Panc1 (cell line): ENCODE results near the gene NPHP4. TPM values are rescaled to one million over a fixed set of nuclear protein-coding genes. Genes with fewer than 3 reads are reported as not detected.

Experiments
- ATAC-seq: fragments of 200-7000 bp; cut with Tn5 transposase; 2 replicates; pipeline ENCODE4 v1.9.1; 2020; ENCODE audit warnings: mild to moderate bottlenecking, moderate library complexity
- BruUV-seq: library from RNA; stranded (reverse); fragments of 400-500 nt; replicated peaks from 2 replicates; lab custom pipeline; 2021; lab: Mats Ljungman, UMichigan
- CTCF ChIA-PET: fragments of 300-600 bp; sonication (Branson Sonifier 250); formaldehyde crosslinking; loops from one replicate; lab custom pipeline; 2022; ENCODE audit warnings: antibody characterized with exemption; lab: Charles Lee
- POLR2A ChIA-PET: fragments of 300-600 bp; sonication (Branson Sonifier 250); formaldehyde crosslinking; loops from one replicate; lab custom pipeline; 2022; ENCODE audit warnings: antibody characterized with exemption; lab: Charles Lee
- DNase-seq: peaks from one replicate; pipeline ENCODE4 v3.0.0-alpha.2; 2010; ENCODE audit warnings: low read depth, low spot score
- H3K27ac ChIP-seq: 2 replicates; pipeline ENCODE4 v1.5.1; 2011; ENCODE audit warnings: mild to moderate bottlenecking, low read length, inconsistent platforms
- H3K27me3 ChIP-seq: fragments of 200-500 bp; sonication (Bioruptor generic); 2 replicates; pipeline ENCODE4 v1.6.0; 2014; ENCODE audit warnings: low read length, inconsistent platforms; ENCODE audit not compliant: control insufficient read depth, insufficient read depth
- H3K36me3 ChIP-seq: fragments of 200-500 bp; sonication (Bioruptor generic); 2 replicates; pipeline ENCODE4 v1.5.1; 2014; ENCODE audit warnings: inconsistent platforms, mild to moderate bottlenecking, low read length, moderate library complexity; ENCODE audit not compliant: control insufficient read depth, insufficient read depth
- H3K4me1 ChIP-seq: 2 replicates; pipeline ENCODE4 v1.5.1; 2011; ENCODE audit warnings: inconsistent platforms, mild to moderate bottlenecking, low read length, moderate library complexity; ENCODE audit not compliant: control insufficient read depth, insufficient read depth
- H3K4me3 ChIP-seq, 2 experiments: 2 replicates each; pipeline ENCODE4 v1.5.1; 2011 to 2012; ENCODE audit warnings: low read depth in 2 of 2, low read length in 2 of 2, mild to moderate bottlenecking in 2 of 2, inconsistent platforms in 1 of 2, moderate library complexity in 1 of 2
- H3K9me3 ChIP-seq: fragments of 200-500 bp; sonication (Bioruptor generic); 2 replicates; pipeline ENCODE4 v1.5.1; 2014; ENCODE audit warnings: low read depth, mild to moderate bottlenecking, inconsistent platforms, low read length, moderate library complexity; ENCODE audit not compliant: control insufficient read depth, insufficient read depth
- CTCF ChIP-seq: fragments of 450-650 bp; IDR thresholded peaks from 2 replicates; pipeline ENCODE4 v1.5.1; 2017; ENCODE audit warnings: mild to moderate bottlenecking
- POLR2AphosphoS5 ChIP-seq: IDR thresholded peaks from 2 replicates; pipeline ENCODE4 v1.6.1; 2012; ENCODE audit warnings: mild to moderate bottlenecking, low read depth, low read length, moderate library complexity
- REST ChIP-seq, 2 experiments: IDR thresholded peaks; 2 replicates each; pipeline ENCODE4 v1.6.1; 2011 to 2012; ENCODE audit warnings: low read depth in 2 of 2, control low read depth in 1 of 2, low read length in 1 of 2, mild to moderate bottlenecking in 1 of 2, moderate library complexity in 1 of 2; ENCODE audit not compliant: insufficient read depth in 1 of 2
- SIN3A ChIP-seq: IDR thresholded peaks from 2 replicates; pipeline ENCODE4 v1.6.1; 2012; ENCODE audit warnings: low read depth, mild to moderate bottlenecking, low read length, moderate library complexity, borderline replicate concordance; ENCODE audit not compliant: insufficient read depth
- TCF7L2 ChIP-seq: IDR thresholded peaks from 2 replicates; pipeline ENCODE4 v1.6.1; 2011; ENCODE audit warnings: mild to moderate bottlenecking, low read depth, low read length, inconsistent platforms
- in situ Hi-C: cut with HindIII; loops from 2 replicates; pipeline ENCODE4 v1.10.0; 2016; ENCODE audit warnings: low sequenced_read_pairs, low pct_unique_long_range_greater_than_20kb
- intact Hi-C: fragments of 100-400 bp; cut with micrococcal nuclease; formaldehyde crosslinking; loops from one replicate; pipeline ENCODE4 v1.10.0; 2022; ENCODE audit not compliant: unreplicated experiment
- total RNA-seq: library from RNA; stranded (reverse); gene quantifications from one replicate; pipeline ENCODE4 v1.2.1, GENCODE V29; 2021; ENCODE audit not compliant: unreplicated experiment

Gene NPHP4
- total RNA-seq, 1 experiment from 2014 or later, result 20.1 TPM

GRCh38 chr1:6037338-6037762 lies 45.1 kb upstream of the NPHP4 start:
- POLR2A ChIA-PET, result no interaction called here
- no peaks in the 10 kb centered on the region for H3K9me3 ChIP-seq
- H3K4me3 ChIP-seq, result no peak overlapping the region
- in situ Hi-C loops (no loop called here), intact Hi-C loops (no loop called here)
- H3K36me3 ChIP-seq, result no peaks in the 10 kb centered on the region
- H3K4me1 ChIP-seq, result peaks cover 17% of the 10 kb centered on the region
- BruUV-seq, result no TSS peak
- TF ChIP-seq TCF7L2 (no peak), CTCF (no peak), POLR2AphosphoS5 (no peak), SIN3A (no peak), REST (IDR thresholded peaks at IDR 0.05; ENCODE audit: insufficient read depth in 1 of 2, low read depth in 2 of 2, low read length in 1 of 2) (no peak)
- no peaks in the 10 kb centered on the region for H3K27me3 ChIP-seq
- peak; percentile 54 for ATAC-seq
- DNase-seq, result no peak
- CTCF ChIA-PET, result interaction anchor here (0.6 kb wide), 1 partner anchor 322 kb away, joined by 3 read pairs; no protein-coding TSS in a partner anchor
- peak overlapping the region; percentile 42 for H3K27ac ChIP-seq

GRCh38 chr1:6035719-6036118 lies 43.5 kb upstream of the NPHP4 start:
- no peaks in the 10 kb centered on the region for H3K9me3 ChIP-seq
- intact Hi-C loops, result no loop called here
- in situ Hi-C loops, result no loop called here
- ChIA-PET CTCF (interaction anchor here (0.6 kb wide), 1 partner anchor 42 kb away, joined by 6 read pairs; no protein-coding TSS in a partner anchor), POLR2A (no interaction called here)
- no peaks in the 10 kb centered on the region for H3K27me3 ChIP-seq
- DNase-seq, result no peak
- no peak overlapping the region for H3K27ac ChIP-seq
- no TSS peak for BruUV-seq
- no peak for ATAC-seq
- H3K4me1 ChIP-seq, result peaks cover 17% of the 10 kb centered on the region
- H3K36me3 ChIP-seq, result no peaks in the 10 kb centered on the region
- no peak overlapping the region for H3K4me3 ChIP-seq
- TF ChIP-seq SIN3A (no peak), CTCF (peak; percentile 68)
